ENCODE results near the gene ATG4B.

Gene ATG4B

DNA sequence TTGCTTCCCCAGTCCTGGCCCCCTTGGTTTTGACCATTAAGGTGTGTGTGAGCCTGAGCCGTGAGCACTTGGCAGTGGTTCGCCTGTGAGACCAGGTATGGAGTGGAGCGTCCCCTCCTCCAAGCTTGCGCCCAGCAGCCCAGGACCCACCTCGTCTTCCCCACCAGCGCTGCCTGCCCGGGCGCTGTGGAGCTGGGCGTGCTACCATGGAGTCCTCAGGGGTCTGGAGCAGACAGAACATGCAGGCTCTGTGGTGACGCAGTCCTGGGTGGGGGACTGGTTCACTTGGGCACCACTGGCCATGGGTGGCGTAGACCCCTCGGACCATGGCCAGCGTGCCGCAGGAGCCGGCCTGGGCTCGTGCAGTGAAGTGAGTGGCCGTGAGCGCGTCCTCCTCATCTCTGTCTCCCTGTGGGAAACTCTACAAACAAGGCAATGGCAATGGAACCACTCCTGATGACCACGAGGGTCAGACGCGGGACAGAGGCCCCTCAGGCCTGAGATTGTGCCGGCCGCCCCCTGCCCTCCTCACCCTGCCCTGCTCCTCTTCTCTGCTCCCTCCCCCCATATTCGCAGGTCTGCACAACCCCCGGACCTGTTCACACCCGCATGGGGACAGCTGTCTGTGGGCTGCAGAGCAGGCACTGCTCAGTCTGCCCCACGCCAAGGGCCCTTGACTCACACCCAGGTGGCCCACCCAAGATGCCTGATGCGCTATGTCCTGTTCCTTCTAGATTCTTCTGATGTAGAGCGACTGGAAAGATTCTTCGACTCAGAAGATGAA is 34.2 kb downstream of the ATG4B start:
- no peak for TF ChIP-seq ZFP3 (CRISPR knock-in tag; IDR thresholded peaks at IDR 0.05)
- no peak for TF ChIP-seq TOX (CRISPR knock-in tag; IDR thresholded peaks at IDR 0.05; ENCODE audit: borderline replicate concordance)
- no peak for TF ChIP-seq RARB (CRISPR knock-in tag; IDR thresholded peaks at IDR 0.05)
- TF ChIP-seq ZC3H10 (CRISPR knock-in tag; IDR thresholded peaks at IDR 0.05) = no peak

GRCh38 chr2:241672243-241673188 is 35.0 kb downstream of the ATG4B start:
- ATAC-seq = no peak
- TF ChIP-seq OSR1 (CRISPR knock-in tag; IDR thresholded peaks at IDR 0.05) = no peak
- TF ChIP-seq ARNTL (CRISPR knock-in tag; IDR thresholded peaks at IDR 0.05; ENCODE audit: borderline replicate concordance, low read depth) = no peak
- TF ChIP-seq ZNF565 (CRISPR knock-in tag; conservative IDR thresholded peaks at IDR 0.05; ENCODE audit: low read depth) = no peak
- no peak for TF ChIP-seq ZNF8 (CRISPR knock-in tag; IDR thresholded peaks at IDR 0.05)
- no peak for TF ChIP-seq ZC3H10 (CRISPR knock-in tag; IDR thresholded peaks at IDR 0.05)
- no peak for TF ChIP-seq TOX (CRISPR knock-in tag; IDR thresholded peaks at IDR 0.05; ENCODE audit: borderline replicate concordance)
- TF ChIP-seq, protein P1, sequence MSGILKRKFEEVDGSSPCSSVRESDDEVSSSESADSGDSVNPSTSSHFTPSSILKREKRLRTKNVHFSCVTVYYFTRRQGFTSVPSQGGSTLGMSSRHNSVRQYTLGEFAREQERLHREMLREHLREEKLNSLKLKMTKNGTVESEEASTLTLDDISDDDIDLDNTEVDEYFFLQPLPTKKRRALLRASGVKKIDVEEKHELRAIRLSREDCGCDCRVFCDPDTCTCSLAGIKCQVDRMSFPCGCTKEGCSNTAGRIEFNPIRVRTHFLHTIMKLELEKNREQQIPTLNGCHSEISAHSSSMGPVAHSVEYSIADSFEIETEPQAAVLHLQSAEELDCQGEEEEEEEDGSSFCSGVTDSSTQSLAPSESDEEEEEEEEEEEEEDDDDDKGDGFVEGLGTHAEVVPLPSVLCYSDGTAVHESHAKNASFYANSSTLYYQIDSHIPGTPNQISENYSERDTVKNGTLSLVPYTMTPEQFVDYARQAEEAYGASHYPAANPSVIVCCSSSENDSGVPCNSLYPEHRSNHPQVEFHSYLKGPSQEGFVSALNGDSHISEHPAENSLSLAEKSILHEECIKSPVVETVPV (CRISPR knock-in tag; IDR thresholded peaks at IDR 0.05) = no peak
- TF ChIP-seq RARB (CRISPR knock-in tag; IDR thresholded peaks at IDR 0.05) = no peak
- TF ChIP-seq TCF4 (CRISPR knock-in tag; IDR thresholded peaks at IDR 0.05; ENCODE audit: borderline replicate concordance) = no peak
- TF ChIP-seq, protein P2, sequence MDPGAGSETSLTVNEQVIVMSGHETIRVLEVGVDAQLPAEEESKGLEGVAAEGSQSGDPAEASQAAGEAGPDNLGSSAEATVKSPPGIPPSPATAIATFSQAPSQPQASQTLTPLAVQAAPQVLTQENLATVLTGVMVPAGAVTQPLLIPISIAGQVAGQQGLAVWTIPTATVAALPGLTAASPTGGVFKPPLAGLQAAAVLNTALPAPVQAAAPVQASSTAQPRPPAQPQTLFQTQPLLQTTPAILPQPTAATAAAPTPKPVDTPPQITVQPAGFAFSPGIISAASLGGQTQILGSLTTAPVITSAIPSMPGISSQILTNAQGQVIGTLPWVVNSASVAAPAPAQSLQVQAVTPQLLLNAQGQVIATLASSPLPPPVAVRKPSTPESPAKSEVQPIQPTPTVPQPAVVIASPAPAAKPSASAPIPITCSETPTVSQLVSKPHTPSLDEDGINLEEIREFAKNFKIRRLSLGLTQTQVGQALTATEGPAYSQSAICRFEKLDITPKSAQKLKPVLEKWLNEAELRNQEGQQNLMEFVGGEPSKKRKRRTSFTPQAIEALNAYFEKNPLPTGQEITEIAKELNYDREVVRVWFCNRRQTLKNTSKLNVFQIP (CRISPR knock-in tag; IDR thresholded peaks at IDR 0.05; ENCODE audit: borderline replicate concordance, low read depth) = no peak
- TF ChIP-seq PATZ1 (CRISPR knock-in tag; IDR thresholded peaks at IDR 0.05; ENCODE audit: borderline replicate concordance) = no peak
- TF ChIP-seq, protein P3, sequence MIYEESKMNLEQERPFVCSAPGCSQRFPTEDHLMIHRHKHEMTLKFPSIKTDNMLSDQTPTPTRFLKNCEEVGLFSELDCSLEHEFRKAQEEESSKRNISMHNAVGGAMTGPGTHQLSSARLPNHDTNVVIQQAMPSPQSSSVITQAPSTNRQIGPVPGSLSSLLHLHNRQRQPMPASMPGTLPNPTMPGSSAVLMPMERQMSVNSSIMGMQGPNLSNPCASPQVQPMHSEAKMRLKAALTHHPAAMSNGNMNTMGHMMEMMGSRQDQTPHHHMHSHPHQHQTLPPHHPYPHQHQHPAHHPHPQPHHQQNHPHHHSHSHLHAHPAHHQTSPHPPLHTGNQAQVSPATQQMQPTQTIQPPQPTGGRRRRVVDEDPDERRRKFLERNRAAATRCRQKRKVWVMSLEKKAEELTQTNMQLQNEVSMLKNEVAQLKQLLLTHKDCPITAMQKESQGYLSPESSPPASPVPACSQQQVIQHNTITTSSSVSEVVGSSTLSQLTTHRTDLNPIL (CRISPR knock-in tag; IDR thresholded peaks at IDR 0.05; ENCODE audit: low read depth) = no peak
- TF ChIP-seq ZFP3 (CRISPR knock-in tag; IDR thresholded peaks at IDR 0.05) = no peak
- no peak for TF ChIP-seq ZNF70 (CRISPR knock-in tag; IDR thresholded peaks at IDR 0.05)
- no peak for TF ChIP-seq ESRRG (CRISPR knock-in tag; IDR thresholded peaks at IDR 0.05)
- no peak for TF ChIP-seq CSDC2 (CRISPR knock-in tag; IDR thresholded peaks at IDR 0.05)

More for the DNA sequence above, 34.2 kb downstream of the ATG4B start:
- no peak for ATAC-seq

DNA sequence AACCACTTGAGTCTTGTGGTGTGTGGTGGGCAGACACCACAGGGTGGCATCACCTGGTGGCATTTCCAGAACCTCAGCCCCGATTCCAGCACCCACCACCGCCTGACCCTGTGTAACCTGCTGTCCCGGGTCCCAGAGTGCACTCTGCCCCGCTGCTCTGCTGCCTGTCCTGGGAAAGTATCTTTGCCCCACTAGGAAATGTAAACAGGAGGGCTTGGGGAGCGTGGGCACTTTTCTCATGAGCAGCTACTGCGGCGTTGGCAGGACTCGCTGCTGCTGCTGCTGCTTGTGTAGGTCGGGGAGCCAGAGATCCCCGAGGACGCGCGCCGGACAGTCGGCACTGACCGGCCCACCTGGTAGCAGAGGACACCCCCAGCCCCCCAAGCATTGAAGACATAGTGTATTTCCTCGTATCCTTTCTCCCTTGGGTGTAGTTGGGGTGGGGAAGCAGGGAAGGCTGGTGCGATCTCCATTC is 35.7 kb downstream of the ATG4B start:
- TF ChIP-seq PPARA (CRISPR knock-in tag; IDR thresholded peaks at IDR 0.05; ENCODE audit: borderline replicate concordance) (no peak), ESRRG (CRISPR knock-in tag; IDR thresholded peaks at IDR 0.05) (no peak), ZNF565 (CRISPR knock-in tag; conservative IDR thresholded peaks at IDR 0.05; ENCODE audit: low read depth) (no peak), ZC3H10 (CRISPR knock-in tag; IDR thresholded peaks at IDR 0.05) (no peak)
- TF ChIP-seq, protein P2 (CRISPR knock-in tag; IDR thresholded peaks at IDR 0.05; ENCODE audit: borderline replicate concordance, low read depth) = no peak
- ATAC-seq = no peak

Data from SK-N-SH treated with all-trans-retinoic acid at 6 μM for 48 hours (cell line).